ENCODE measurements around the gene CGRRF1.
A peak's percentile ranks its signal among the peaks of the same experiment; 100 is the strongest.

CGRRF1 gene

GRCh38 chr14:54481695-54482094, 28.0 kb upstream of the CGRRF1 start:
- DNase-seq (ENCODE audit: low read depth), result no peak
- H3K4me3 ChIP-seq (ENCODE audit: low read depth, low read length), result peak overlapping the region; percentile 12; the same call in 1 of the 2 replicates

GRCh38 chr14:54483073-54483745, 26.5 kb upstream of the CGRRF1 start:
- DNase-seq (ENCODE audit: low read depth), result no peak
- H3K4me3 ChIP-seq (ENCODE audit: low read depth, low read length), result no peak overlapping the region
- no peak for TF ChIP-seq CTCF (IDR thresholded peaks at IDR 0.05; ENCODE audit: control insufficient read depth, extremely low read depth, insufficient read depth)

More at GRCh38 chr14:54481695-54482094, 28.0 kb upstream of the CGRRF1 start:
- TF ChIP-seq CTCF (IDR thresholded peaks at IDR 0.05; ENCODE audit: control insufficient read depth, extremely low read depth, insufficient read depth), result no peak

GRCh38 chr14:54483846-54484245, 25.9 kb upstream of the CGRRF1 start:
- TF ChIP-seq CTCF (IDR thresholded peaks at IDR 0.05; ENCODE audit: control insufficient read depth, extremely low read depth, insufficient read depth), result no peak
- no peak for DNase-seq (ENCODE audit: low read depth)
- H3K4me3 ChIP-seq (ENCODE audit: low read depth, low read length), result no peak overlapping the region

GRCh38 chr14:54486685-54487084, 23.0 kb upstream of the CGRRF1 start:
- TF ChIP-seq CTCF (IDR thresholded peaks at IDR 0.05; ENCODE audit: control insufficient read depth, extremely low read depth, insufficient read depth), result no peak
- no peak overlapping the region for H3K4me3 ChIP-seq (ENCODE audit: low read depth, low read length)
- DNase-seq (ENCODE audit: low read depth), result no peak

GRCh38 chr14:54487771-54488170, 21.9 kb upstream of the CGRRF1 start:
- peak overlapping the region; percentile 95 for H3K4me3 ChIP-seq (ENCODE audit: low read depth, low read length)
- DNase-seq (ENCODE audit: low read depth), result no peak

GRCh38 chr14:54488318-54488645, 21.4 kb upstream of the CGRRF1 start:
- peak overlapping the region; percentile 95 for H3K4me3 ChIP-seq (ENCODE audit: low read depth, low read length)
- no peak for DNase-seq (ENCODE audit: low read depth)
- TF ChIP-seq CTCF (IDR thresholded peaks at IDR 0.05; ENCODE audit: control insufficient read depth, extremely low read depth, insufficient read depth), result no peak

More at GRCh38 chr14:54487771-54488170, 21.9 kb upstream of the CGRRF1 start:
- TF ChIP-seq CTCF (IDR thresholded peaks at IDR 0.05; ENCODE audit: control insufficient read depth, extremely low read depth, insufficient read depth), result no peak

All from LNCaP clone FGC (cell line).